Measurements from ENCODE around the gene RAD51.

DNA sequence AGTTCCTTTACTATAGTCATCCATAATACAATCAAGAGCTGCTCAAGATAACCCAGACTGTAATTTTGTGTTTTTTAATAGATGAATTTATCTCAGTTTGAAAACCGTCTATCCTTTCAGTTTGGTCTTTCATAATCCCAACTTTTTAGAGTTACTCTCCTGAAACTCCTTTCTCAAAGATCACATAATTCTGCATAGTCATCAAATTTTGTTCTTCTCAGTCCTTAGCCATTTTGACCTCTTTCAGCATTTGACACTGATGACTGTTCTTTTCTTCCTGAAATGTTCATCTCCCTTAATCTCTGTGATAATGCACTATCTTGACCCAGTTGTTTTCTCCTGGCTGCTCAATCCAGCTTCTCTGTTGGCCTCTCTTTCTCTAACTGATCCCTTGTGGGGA is 47.5 kb upstream of the RAD51 start:
- TF ChIP-seq, protein P1, sequence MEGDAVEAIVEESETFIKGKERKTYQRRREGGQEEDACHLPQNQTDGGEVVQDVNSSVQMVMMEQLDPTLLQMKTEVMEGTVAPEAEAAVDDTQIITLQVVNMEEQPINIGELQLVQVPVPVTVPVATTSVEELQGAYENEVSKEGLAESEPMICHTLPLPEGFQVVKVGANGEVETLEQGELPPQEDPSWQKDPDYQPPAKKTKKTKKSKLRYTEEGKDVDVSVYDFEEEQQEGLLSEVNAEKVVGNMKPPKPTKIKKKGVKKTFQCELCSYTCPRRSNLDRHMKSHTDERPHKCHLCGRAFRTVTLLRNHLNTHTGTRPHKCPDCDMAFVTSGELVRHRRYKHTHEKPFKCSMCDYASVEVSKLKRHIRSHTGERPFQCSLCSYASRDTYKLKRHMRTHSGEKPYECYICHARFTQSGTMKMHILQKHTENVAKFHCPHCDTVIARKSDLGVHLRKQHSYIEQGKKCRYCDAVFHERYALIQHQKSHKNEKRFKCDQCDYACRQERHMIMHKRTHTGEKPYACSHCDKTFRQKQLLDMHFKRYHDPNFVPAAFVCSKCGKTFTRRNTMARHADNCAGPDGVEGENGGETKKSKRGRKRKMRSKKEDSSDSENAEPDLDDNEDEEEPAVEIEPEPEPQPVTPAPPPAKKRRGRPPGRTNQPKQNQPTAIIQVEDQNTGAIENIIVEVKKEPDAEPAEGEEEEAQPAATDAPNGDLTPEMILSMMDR (IDR thresholded peaks at IDR 0.05): no peak
- no peak for TF ChIP-seq POLR2AphosphoS5 (IDR thresholded peaks at IDR 0.05)
